GM12873 (cell line): ENCODE results near the gene FRY.

ENCODE experiments used
- CTCF ChIP-seq: IDR thresholded peaks from 2 replicates; pipeline ENCODE4 v1.5.1; 2012; ENCODE audit warnings: low read depth, mild to moderate bottlenecking, moderate library complexity, low read length, control low read depth; ENCODE audit not compliant: insufficient read depth; ENCODE audit errors: missing control alignments

FRY gene

DNA sequence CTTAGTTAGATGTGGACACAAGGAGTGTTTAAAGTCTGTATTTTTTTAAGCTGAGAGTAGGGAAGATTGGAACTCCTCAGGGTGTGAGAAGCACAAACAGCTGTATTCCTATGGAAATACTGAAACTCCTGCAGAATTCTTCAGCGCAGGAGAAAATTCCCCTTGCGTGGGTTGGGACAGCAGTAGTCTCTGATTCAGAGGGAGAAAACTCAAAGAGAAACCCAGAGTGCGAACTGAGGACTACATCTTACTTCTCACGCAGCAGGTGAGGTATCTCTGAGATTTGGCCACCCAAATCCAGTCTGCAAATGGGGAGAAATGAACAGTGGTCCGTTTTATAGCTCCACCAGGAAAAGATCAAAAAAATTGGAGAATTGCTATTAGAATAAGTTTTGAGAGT, 60.9 kb downstream of the FRY start:
- TF ChIP-seq CTCF = no peak

- no peak for TF ChIP-seq CTCF
Measured at GRCh38 chr13:32093006-32093405, 61.4 kb downstream of the FRY start.

GRCh38 chr13:32098272-32098671, 66.7 kb downstream of the FRY start:
- TF ChIP-seq CTCF = no peak

GRCh38 chr13:32105653-32106313, 74.2 kb downstream of the FRY start:
- TF ChIP-seq CTCF = no peak

DNA sequence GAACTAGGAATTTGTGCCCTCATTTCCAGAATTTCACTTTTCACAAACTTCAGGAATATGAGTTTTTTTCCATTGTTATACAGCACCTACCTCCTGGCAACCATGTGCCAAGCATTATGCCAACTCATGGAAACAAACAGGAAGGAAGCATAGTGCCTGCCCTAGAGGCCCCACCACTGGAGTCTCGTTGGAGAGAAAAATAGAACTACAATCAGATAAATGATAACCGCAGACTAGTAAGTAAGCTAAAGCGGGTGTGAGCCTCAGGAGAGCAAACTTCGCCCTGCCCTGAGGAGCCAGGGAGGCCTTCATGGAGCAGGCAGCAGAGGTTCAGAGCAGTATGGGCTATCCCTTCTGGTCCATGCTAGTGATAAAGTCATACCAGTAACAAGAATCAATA, 75.9 kb downstream of the FRY start:
- TF ChIP-seq CTCF = no peak

- no peak for TF ChIP-seq CTCF
Measured at GRCh38 chr13:32107973-32108372, 76.4 kb downstream of the FRY start.

DNA sequence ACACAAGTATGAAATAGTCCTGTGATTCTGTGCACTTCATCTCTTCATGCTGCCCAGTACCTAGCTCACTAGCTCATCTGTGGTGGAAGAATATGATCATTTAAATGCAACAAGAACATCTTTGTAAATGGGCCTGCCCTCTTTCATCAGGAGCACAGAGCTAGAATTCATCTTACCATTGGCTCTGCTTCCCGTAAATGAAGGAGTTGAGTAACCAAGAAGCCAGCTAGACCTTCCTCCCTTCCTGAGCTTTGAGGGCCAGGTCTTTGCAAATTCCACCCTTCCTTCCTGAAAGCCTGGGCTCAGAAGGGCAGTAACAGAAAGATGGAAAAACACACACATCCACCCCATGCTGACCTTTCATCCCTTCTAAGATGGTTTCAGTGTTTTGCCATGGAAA, 82.0 kb downstream of the FRY start:
- TF ChIP-seq CTCF = no peak
